Hepatocyte (in vitro differentiated cells): ENCODE data around the gene CLIC5. TPM values are rescaled to one million over a fixed set of nuclear protein-coding genes. Genes with fewer than 3 reads are reported as not detected.

ENCODE experiments used
- DNase-seq: peaks from one replicate; pipeline ENCODE4 v3.0.0-alpha.2; 2016; ENCODE audit warnings: low spot score
- H2AFZ ChIP-seq: fragments of 200-600 bp; sonication (generic); 2 replicates; pipeline ENCODE4 v1.6.0; 2016; ENCODE audit warnings: antibody characterized with exemption, mild to moderate bottlenecking
- H3K27ac ChIP-seq: fragments of 200-600 bp; sonication (generic); 2 replicates; pipeline ENCODE4 v1.5.1; 2016; ENCODE audit warnings: mild to moderate bottlenecking
- H3K27me3 ChIP-seq: fragments of 200-600 bp; sonication (generic); 2 replicates; pipeline ENCODE4 v1.6.1; 2016
- H3K36me3 ChIP-seq: fragments of 200-600 bp; sonication (generic); replicated peaks from 2 replicates; pipeline ENCODE4 v1.5.1; 2016; ENCODE audit warnings: low read depth; ENCODE audit not compliant: insufficient read depth
- H3K4me1 ChIP-seq: fragments of 200-600 bp; sonication (generic); 2 replicates; pipeline ENCODE4 v1.5.1; 2016; ENCODE audit warnings: mild to moderate bottlenecking, moderate library complexity; ENCODE audit not compliant: insufficient read depth
- H3K4me2 ChIP-seq: fragments of 200-600 bp; sonication (generic); 2 replicates; pipeline ENCODE4 v1.6.0; 2016
- H3K4me3 ChIP-seq: fragments of 200-600 bp; sonication (generic); 2 replicates; pipeline ENCODE4 v1.5.1; 2016; ENCODE audit warnings: mild to moderate bottlenecking
- H3K79me2 ChIP-seq: fragments of 200-600 bp; sonication (generic); 2 replicates; pipeline ENCODE4 v1.6.0; 2017; ENCODE audit warnings: mild to moderate bottlenecking
- H3K9me2 ChIP-seq: fragments of 200-600 bp; sonication (generic); replicated peaks from 2 replicates; pipeline ENCODE4 v1.6.0; 2017; ENCODE audit warnings: mild to moderate bottlenecking; ENCODE audit not compliant: insufficient read depth
- H3K9me3 ChIP-seq: fragments of 200-600 bp; sonication (generic); 2 replicates; pipeline ENCODE4 v1.5.1; 2016; ENCODE audit warnings: low read depth, mild to moderate bottlenecking
- H4K20me1 ChIP-seq: fragments of 200-600 bp; sonication (generic); 2 replicates; pipeline ENCODE4 v1.6.0; 2016; ENCODE audit warnings: mild to moderate bottlenecking; ENCODE audit not compliant: insufficient read depth, poor library complexity, severe bottlenecking
- EZH2 ChIP-seq: fragments of 200-600 bp; sonication (generic); IDR thresholded peaks from 2 replicates; pipeline ENCODE4 v1.6.1; 2016; ENCODE audit warnings: antibody characterized with exemption, mild to moderate bottlenecking, borderline replicate concordance
- EZH2phosphoT487 ChIP-seq: fragments of 200-600 bp; sonication (generic); IDR thresholded peaks from one replicate; pipeline ENCODE4 v1.6.1; 2018; ENCODE audit warnings: antibody characterized with exemption, mild to moderate bottlenecking, low read depth, moderate library complexity; ENCODE audit not compliant: unreplicated experiment, severe bottlenecking
- WGBS: methylation state at CpG from one replicate; pipeline ENCODE4 v1.1.6; 2016; ENCODE audit warnings: low lambda C conversion rate; ENCODE audit errors: missing lambda C conversion rate; 5-methylcytosine and 5-hydroxymethylcytosine counted together
- polyA plus RNA-seq: library from polyadenylated mRNA; unstranded; fragments of >200 nt; fragmentation: Nextera tagmentation; extraction: Ambion mirVana; gene quantifications from 2 replicates; pipeline ENCODE4 v1.2.1, GENCODE V29; 2016
- small RNA-seq: library from RNA; depleted of rRNA; stranded (forward); fragments of <200 nt; gene quantifications from one replicate; pipeline ENCODE3, GENCODE V24; 2014
- total RNA-seq: library from RNA; depleted of rRNA; stranded (reverse); fragments of >200 nt; gene quantifications from 2 replicates; pipeline ENCODE4 v1.2.3, GENCODE V29; 2014
- TF ChIP-seq, protein P1 (sequence below): fragments of 200-600 bp; sonication (generic); IDR thresholded peaks from 2 replicates; pipeline ENCODE4 v1.5.1; 2016; ENCODE audit warnings: antibody characterized with exemption, mild to moderate bottlenecking; ENCODE audit not compliant: poor library complexity

CLIC5 gene
- total and polyA plus RNA-seq, 2 experiments from 2014 or later: 6.0 to 12.1 TPM

DNA sequence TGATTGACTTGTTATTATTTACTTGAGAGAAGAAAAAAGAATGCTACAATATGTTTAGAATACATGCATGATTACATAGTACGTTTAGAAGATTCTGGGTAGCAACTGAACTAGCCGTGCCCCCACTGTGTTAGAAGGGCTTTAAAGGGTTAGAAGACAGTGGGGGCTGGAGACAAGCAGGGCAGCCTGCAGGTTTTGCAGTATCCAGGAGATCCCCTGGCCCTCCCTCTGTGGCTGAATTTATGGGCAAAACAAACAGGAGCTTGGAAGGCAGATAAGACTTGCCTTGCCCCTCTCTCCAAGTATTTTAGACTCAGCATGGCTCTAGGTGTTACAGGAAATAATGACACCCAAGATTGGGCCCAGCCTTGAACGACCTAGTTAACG, 179.2 kb downstream of the CLIC5 start:
- no peak overlapping the region for H3K4me2 ChIP-seq
- no peaks in the 10 kb centered on the region for H3K9me2 ChIP-seq
- no peak for DNase-seq
- no peak overlapping the region for H3K4me3 ChIP-seq
- H3K4me1 ChIP-seq: no peaks in the 10 kb centered on the region
- no peaks in the 10 kb centered on the region for H3K9me3 ChIP-seq
- H4K20me1 ChIP-seq: no peaks in the 10 kb centered on the region
- H3K36me3 ChIP-seq: no peaks in the 10 kb centered on the region
- H3K27ac ChIP-seq: no peak overlapping the region
- no peaks in the 10 kb centered on the region for H3K27me3 ChIP-seq
- H2AFZ ChIP-seq: no peak overlapping the region
- WGBS: 73% methylated on average over 4 of the region's 4 CpGs
- H3K79me2 ChIP-seq: no peaks in the 10 kb centered on the region
- TF ChIP-seq EZH2phosphoT487: no peak

DNA sequence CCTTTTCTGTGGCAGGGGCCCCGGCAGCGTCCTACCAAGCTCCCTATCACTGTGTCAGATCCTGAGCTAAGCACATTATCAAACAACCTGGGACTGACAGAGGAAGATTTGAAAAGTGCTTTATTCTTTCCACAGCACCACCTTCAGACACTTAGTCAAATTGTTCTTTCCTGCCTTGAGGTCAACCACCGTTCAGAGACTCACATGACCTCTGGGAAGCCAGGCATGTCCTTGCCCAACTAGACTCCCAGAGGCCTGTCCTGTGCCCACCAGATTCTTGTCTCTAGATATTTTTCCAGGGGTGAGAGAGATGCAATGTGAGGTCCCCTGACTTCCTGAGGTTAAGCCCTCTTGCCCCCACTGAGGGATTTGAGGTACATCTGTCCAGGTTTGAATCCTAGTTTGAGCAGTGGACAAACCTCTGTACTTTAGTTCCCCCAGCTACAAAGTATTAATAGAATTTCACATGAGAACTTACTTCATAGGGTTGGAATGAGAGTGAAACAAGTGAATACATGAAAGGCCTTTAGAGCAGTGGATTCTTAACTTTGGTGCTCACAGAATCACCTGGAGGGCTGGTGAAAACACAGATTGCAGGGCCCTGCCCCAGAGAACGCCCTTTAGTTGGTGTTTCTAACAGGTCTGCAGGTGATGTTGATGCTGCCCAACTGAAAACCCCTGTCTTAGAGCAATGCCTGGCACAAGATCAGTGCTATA, 179.8 kb downstream of the CLIC5 start:
- WGBS: 72% methylated on average over 4 of the region's 4 CpGs

DNA sequence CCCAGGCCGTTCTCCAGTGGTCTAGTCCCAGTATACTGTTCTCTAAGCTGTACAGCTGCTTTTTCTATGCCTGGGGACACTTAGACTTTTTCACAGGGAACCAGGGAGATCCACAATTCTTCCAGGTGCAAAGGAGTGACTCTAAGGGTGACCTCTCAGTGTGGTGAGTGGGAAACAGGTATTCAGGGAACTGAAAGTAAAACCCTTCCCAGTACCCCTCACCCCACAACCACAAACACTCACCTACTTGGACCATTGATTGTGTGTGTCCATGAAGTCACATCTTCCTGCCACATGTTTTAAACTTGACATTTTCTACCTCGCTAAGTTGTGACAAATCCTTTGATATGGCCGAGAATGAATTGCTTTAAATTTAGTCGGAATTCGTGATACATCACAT, 183.6 kb downstream of the CLIC5 start:
- Histone ChIP-seq H3K36me3 (no peaks in the 10 kb centered on the region), H3K79me2 (no peaks in the 10 kb centered on the region), H3K4me3 (no peak overlapping the region), H3K27me3 (no peaks in the 10 kb centered on the region), H3K9me3 (no peaks in the 10 kb centered on the region), H3K4me2 (no peak overlapping the region), H2AFZ (no peak overlapping the region), H3K4me1 (no peaks in the 10 kb centered on the region), H3K27ac (no peak overlapping the region), H3K9me2 (no peaks in the 10 kb centered on the region), H4K20me1 (no peaks in the 10 kb centered on the region)
- no peak for DNase-seq
- no peak for TF ChIP-seq EZH2phosphoT487
- TF ChIP-seq EZH2: no peak
- TF ChIP-seq, protein P1, sequence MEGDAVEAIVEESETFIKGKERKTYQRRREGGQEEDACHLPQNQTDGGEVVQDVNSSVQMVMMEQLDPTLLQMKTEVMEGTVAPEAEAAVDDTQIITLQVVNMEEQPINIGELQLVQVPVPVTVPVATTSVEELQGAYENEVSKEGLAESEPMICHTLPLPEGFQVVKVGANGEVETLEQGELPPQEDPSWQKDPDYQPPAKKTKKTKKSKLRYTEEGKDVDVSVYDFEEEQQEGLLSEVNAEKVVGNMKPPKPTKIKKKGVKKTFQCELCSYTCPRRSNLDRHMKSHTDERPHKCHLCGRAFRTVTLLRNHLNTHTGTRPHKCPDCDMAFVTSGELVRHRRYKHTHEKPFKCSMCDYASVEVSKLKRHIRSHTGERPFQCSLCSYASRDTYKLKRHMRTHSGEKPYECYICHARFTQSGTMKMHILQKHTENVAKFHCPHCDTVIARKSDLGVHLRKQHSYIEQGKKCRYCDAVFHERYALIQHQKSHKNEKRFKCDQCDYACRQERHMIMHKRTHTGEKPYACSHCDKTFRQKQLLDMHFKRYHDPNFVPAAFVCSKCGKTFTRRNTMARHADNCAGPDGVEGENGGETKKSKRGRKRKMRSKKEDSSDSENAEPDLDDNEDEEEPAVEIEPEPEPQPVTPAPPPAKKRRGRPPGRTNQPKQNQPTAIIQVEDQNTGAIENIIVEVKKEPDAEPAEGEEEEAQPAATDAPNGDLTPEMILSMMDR: no peak
- WGBS: 94% methylated on average over 5 of the region's 5 CpGs

More for the DNA sequence above, 179.8 kb downstream of the CLIC5 start:
- no peak overlapping the region for H3K4me2 ChIP-seq
- TF ChIP-seq EZH2phosphoT487 (no peak), EZH2 (no peak)
- TF ChIP-seq, protein P1: no peak
- no peaks in the 10 kb centered on the region for H3K9me2 ChIP-seq
- H3K27ac ChIP-seq: no peak overlapping the region
- no peaks in the 10 kb centered on the region for H3K4me1 ChIP-seq
- H3K4me3 ChIP-seq: no peak overlapping the region
- H3K79me2 ChIP-seq: no peaks in the 10 kb centered on the region
- no peak overlapping the region for H2AFZ ChIP-seq
- no peak for DNase-seq
- no peaks in the 10 kb centered on the region for H3K36me3 ChIP-seq
- H3K27me3 ChIP-seq: no peaks in the 10 kb centered on the region
- no peaks in the 10 kb centered on the region for H3K9me3 ChIP-seq
- H4K20me1 ChIP-seq: no peaks in the 10 kb centered on the region

Small RNA genes within 50 kb of the gene (small RNA-seq; reads per million reads assigned to genes)
- not detected for gene RNU6-754P

Other genes with a start within 250 kb of the CLIC5 start
- gene ENPP4, start 114.1 kb upstream of the CLIC5 start, total RNA-seq: 11.2 and 12.2 TPM in 2 replicates
- 2.4 and 3.5 TPM in 2 replicates for gene ENPP4, start 114.1 kb upstream of the CLIC5 start, polyA plus RNA-seq
- gene ENPP5, start 155.1 kb upstream of the CLIC5 start, total RNA-seq: 11.5 and 16.9 TPM in 2 replicates
- gene ENPP5, start 155.1 kb upstream of the CLIC5 start, polyA plus RNA-seq: 6.7 and 7.0 TPM in 2 replicates